ENCODE measurements around the gene ACER2.

ACER2 gene

DNA sequence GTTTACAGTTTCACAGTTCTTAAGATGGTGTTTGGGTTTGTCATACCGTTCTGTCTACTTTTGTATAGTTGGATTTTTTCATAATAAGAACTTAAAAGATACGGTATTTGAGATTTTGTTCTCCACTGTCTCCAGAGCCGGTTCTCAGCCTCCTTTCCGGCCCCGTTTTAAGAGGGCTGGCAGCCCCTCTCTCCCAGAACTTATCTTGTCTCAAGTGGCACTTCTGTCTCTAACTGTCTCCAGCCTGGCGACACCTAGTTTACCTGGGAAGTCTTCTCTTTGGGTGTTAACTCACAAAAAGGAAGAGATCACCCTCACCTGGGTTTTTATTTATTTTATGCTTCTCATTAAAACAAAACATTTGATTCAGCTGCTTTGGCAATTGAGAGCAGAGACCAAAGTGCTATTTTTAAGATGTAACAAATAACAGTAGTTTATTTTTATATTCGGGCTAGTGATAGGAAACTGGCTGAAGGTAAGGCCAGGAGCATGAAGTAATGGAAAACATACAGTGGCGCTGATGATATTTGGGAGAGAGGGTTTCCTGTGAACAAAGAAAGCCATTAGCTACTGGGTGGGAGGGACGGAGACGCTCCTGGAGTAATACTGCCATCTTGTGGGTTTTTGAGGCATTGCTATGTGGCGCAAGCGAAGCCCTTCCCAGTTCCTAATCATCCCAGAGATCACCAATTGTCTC, 48.3 kb downstream of the ACER2 start:
- DNase-seq, result peak; percentile 47 to 73

DNA sequence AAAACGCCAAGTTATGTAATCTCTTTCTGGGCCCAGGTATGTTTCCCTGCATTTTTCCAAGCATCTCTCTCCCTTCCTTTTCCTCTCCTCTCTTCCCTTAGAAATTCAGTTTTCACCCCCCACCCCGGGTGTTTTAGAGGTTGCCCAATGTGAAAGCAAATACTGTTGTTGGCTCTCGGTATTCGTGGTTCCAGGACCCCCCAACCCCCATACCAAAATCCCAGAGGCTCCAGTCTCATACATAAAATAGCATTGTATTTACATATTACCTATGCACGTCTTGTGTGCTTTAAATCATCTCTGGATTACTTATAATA, 48.8 kb downstream of the ACER2 start:
- DNase-seq, result no peak

DNA sequence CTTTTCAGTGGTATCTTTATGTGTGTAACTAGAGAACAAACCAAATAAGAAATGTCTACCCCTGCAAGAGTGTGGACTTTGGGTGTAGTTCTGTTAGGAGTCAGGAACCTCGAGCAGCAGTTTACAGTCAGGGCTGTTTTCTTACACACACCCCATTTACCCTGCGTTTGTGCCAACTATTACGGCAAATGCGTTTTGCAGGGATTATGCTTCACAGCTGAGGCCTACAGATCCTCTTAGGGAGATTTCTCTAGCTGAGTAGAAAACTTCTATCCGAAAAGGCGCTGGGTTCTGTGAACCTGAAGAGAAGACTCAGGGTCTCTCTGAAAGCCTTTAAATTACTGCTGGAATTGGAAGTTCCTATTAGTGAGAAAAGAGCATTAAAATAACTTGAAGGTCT, 51.4 kb downstream of the ACER2 start:
- DNase-seq, result no peak

DNA sequence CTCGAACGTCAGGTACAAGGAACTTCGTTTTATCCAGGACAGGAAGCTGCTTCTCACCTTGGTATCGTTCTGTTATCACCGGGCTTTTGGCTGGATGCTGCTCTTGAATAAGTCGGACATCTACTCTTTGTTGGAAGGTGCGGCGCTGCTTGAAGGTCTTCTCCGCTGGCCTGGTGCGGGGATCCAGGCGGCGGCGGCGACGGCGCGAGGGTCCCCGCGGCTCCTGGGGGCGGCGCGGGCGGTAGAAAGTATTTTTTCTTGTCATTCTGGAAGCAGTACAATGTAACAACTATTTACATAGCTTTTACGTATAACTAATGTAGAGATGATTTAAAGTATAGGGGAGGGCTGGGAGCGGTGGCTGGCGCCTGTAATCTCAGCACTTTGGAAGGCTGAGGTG, 52.3 kb downstream of the ACER2 start:
- no peak for DNase-seq

DNA sequence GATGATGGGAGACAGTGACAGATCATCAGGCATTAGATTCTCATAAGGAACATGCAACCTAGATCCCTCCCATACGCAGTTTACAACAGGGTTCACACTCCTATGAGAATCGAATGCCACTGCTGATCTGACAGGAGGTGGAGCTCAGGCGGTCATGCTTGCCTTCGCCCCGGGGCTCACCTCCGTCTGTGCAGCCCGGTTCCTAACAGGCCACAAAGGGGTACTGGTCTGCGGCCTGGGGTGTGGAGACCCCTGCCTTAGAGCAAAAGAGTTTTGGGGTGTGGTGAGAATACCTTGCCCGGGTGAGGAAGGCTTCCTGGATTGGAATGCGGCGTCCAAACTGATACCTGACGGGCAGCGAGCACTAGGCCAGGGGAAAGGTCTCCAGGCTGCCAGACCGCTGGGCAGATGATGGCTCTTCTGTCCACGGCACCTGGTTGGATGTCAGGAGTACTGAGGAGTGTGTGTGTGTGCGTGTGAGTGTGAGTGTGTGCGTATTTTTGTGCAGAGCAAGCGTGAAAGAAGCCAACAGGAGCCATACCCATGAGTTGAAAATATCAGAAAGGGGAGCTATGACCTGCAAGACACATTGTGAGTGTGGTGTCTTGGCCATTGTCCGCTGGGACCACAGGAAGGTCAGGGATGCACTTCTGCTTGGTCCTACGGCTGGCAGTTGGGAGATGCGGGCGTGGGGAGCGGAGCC, 55.4 kb downstream of the ACER2 start:
- DNase-seq, result no peak

DNA sequence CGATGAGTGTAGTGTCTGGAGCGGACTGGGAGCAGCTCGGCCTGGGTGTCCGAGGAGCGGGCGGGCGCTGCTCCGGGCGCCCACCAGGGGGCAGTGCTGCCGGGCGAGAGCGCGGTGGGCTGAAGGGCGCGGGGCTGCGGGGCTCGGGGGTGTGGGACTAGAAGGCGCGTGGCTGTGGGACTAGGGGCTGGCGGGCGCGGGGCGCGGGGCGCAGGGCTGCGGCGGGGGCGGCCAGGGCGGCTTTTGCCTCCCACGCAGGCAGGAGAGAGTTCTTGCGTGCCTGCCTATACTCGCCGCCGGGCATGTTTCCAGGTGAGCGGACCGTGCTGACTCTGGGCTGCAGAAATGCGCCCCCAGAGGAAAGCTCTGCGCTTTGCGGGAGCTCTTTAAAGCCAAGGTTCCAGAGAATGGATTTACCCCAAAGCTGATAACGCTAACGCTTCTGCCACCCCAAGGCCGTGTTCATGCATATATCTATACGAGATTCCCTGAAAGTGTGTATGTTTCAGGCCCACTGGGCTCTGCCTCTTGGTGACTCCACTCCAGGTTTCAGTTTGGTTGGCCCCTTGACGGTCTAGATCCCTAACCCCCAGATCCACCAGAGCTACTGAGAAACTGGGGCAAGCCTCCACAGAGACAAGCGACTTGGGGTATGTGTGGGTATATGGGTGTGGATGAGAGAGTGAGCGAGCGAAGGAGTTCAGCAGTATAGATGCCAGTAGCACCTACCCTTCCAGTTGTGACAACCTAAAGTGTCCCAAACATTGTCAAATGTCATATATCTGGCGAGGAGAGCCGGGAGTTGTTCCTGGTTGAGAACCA, 56.2 kb downstream of the ACER2 start:
- DNase-seq, result peak; percentile 37 to 79

DNA sequence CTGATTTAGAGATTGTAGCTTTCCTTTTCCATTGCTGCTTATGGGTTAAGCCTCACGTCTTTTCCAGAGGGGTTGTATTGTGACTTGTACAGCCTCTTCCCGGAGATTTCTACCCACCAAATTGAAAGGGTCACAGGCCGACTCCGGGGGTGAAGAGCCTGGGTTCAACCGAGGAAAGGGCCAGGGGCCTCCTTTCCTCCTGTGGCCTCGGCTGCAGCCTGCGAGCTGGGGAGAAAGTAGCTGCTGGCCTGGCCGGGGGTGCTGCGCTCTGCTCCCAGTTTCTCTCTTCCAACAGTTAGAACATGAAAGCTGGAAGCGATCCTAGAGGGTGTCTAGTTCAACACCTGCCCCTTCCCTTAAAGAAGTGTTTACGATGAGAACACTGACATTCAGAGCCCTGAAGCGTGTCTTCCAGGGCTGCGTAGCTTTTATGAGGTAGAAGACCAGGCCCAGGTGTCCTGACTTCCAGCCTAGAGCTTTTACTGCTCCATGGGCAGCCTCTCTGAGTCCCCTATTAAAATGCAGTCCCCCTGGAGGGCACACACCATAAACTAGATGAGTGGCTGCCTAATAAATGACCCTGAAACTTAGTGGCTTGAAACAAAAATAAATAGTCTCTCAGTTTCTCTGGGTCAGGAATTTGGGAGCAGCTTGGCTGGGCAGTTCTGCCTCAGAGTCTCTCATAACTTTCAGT, 56.9 kb downstream of the ACER2 start:
- no peak for DNase-seq

DNA sequence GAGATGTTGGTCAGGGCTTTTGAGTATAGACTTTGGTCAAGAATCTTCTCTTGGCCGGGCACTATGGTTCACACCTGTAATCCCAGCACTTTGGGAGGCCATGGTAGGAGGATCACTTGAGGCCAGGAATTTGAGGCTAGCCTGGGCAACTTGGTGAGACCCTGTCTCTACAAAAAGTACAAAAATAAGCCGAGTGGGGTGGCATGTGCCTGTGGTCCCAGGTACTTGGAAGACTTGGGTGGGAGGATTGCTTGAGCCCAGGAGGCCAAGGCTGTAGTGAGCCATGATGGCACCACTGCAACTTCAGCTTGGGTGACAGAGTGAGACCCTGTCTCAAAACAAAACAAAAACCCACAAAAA, 57.5 kb downstream of the ACER2 start:
- no peak for DNase-seq

DNA sequence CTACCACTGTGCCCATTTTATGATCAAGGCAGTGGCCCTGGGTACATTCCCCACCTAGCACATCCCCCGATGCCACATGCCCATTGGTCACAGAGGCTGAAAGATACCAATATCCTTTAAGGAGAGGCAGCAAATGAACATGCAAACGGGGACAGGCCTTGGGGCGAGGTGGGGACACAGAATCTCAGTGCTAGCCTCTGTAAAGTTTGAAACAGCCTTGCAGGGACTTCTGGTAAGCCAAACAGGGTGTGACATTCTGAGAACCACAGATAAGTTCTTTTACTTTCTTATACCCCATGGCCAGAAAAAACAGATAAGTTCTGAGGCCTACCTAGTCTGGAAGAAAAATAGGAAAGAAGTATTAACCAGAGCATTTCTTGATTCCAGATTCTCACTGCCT, 60.5 kb downstream of the ACER2 start:
- DNase-seq, result no peak

DNA sequence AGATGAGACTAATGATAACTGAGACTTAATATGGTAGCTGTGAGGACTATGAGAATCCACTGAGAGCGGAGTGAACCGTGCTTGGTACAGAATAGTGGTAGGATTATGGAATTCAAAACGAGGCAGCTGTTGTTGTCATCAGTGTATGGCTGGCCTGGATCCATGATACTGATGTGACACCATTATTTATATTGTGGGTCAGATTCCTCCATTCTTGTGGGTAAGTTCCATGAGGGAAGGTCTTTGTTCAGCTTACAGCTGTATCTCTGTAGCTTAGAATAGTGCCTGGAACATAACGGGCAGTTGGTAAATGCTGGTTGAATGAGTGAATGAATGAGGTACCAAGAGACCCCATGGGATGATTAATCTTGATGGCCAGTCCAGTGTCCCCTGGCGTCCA, 61.8 kb downstream of the ACER2 start:
- no peak for DNase-seq

DNA sequence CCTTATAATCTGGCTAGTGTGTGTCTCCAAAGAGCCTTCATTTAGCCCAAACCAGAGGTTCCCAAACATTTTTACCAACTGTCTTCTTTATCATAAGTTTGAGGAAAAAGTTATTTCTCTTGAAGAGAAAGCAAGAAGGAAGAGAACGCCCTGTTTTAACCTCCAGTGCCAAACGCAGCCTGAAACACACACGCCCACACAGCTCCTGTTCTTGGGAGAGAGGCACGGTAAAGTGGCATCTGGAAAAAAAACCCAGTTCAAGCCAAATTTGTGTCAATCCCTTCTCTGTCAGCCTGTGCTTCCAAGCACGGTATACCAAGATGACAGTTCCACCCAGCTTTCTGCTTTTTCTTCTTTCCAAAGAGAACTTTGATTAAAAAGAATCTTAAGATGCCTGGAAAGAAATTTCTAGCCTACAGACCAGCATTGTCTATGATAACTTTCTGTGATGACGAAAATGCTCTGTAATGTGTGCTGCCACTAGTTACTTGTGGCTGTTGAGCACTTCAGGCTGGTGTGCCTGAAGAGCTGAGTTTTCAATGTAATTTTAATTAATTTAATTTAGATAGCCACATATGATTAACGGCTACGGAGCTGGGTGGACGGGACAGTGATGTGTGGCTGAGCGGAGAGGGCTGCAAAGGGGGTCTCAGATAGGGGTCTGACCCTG, 62.3 kb downstream of the ACER2 start:
- no peak for DNase-seq

DNA sequence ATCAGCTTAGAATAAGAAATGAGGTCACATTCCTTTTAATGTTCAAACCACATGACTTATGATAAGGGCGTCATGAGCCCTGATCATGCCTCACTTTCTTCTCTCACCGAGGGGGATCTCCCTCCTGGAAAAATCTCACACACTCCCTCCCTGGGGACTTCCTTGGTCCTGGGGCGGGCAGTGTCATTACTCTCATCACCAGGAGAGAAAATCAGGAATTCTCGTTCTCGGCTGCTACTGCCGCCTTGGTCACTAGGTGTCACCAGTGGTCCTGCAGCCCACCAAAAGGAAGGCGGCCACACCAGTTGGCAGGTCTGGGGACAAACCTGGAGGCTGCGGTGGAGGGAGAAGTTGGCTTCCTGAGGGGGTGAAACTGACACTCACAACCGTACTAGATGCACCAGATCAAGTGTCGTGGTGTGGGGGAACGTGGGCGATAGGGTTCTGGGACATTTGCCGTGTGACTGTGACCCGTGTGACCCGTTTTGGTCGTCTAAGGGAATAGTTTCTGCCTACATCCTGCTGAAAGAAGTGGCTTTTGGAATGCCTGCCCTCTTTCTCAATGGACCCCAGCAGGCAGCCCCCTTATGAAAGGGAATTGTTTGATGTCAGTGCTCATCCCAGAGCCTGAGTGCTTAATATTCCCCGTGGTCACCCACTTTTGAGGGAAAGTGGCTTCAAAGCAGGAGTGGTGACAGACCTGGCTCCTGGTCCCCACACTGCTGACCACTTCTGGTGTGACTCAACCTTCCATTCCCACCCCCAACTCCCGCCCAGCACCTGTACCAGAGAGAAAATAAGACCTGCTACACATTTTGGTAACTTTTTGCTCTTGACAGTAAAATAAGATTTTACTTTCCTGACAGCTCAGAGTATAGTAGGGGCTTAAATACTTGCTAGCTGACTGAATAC, 63.2 kb downstream of the ACER2 start:
- DNase-seq, result peak in 1 of 2 experiments; percentile 62

DNA sequence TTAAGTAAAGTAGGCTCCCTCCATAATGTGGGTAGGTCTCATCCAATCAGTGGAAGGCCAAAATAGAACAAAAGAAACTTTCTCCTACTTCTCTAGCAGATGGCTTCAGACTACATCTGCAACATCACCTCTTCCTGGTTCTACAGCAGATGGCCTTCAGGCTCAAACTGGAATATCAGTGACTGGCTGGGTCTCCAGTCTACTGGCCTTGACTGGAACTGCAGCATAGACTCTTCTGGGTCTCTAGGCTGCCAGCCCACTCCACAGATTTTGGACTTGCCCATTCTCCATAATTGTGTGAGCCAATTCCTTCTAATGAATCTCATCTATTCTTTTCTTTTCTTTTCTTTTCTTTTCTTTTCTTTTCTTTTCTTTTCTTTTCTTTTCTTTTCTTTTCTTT, 64.8 kb downstream of the ACER2 start:
- DNase-seq, result no peak

DNA sequence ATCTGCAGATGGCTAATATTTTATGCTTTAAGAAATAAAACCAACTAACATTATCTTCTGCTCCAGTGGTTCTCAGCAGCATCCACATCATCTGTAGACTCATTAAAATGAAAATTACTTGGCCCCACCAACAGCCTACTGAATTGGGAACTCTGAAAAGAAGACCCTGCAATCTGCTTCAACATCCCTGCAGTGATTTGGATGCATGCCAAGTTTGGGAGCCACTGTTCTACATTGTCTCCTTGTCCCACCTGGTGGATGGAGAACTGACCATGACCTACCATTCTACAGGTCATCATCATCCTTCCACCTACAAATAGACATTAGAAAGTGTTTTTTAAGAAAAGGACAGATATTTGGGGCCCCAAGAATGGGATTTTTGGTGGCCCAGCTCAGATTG, 71.1 kb downstream of the ACER2 start:
- no peak for DNase-seq

DNA sequence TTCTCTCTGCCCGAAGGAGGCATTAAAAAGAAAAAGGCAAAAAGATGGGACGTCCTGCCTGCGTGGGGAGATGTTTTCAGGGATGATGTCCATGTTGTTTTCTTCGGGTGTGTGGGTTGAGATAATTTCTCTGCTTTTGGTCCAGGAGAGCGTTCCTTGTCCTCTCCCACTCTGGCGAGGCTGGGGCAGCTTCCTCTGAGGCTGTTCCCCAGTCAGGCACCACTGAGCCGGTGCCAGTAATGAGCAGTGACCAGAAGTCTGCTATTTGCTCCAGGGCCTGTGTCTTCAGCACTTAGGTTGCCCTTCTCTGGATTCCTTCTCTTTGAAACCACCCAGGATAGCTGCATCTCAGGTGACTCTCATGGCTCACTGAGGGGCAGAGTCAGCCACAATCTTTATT, 71.5 kb downstream of the ACER2 start:
- DNase-seq, result no peak

DNA sequence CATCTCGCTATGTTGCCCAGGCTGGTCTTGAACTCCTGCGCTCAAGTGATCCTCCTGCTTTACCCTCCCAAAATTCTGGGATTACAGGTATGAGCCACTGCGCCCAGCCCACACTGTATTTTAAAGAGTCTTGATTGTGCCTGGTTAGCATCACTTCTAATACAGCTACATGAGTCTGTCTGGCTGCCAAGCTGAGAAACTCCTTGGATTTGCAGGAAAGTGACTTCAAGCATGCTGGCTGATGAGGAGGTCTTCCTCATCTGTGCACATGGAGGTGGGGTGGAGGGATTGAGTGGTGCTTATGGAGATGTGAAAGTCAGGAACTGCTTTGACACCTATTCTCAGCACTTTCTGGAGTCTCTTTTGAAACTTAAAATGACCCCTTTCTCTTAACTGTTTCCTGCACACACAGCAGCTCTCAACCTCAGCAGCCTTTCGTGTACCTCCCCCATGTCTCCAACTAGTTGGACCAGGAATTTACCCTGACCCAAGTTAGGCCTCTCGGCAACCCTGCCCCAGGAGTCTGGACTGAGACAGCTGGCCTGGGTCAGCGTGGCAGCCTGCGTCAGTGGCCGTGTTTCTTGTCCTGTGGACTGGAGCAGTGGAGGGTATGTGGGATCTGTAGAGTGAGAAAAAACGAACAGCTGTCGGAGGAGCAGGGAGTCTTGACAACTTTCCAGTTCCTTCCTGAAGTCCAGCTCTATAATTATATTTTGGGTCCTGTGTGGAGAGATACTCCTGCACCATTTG, 72.5 kb downstream of the ACER2 start:
- no peak for DNase-seq

DNA sequence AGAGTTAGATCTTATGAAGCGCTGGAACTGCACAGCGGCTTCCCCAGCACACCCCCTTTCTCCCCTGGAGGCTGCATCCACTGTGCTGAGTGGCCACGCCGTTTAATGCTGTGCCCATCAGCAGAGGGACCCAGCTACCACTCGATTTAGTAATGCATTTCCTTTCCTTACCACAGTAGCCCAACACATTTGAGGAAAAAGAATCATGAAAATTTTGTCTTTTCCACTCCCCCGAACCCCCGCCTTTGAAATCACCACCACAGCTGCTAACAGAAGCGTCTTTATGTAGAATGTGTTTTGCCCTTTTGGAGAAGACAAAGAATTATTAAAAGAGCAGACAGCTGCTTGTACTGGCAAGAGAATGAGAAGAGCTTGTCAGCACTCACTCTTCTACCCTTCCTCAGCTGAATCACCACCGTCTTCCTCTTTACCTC, 73.2 kb downstream of the ACER2 start:
- DNase-seq, result no peak

DNA sequence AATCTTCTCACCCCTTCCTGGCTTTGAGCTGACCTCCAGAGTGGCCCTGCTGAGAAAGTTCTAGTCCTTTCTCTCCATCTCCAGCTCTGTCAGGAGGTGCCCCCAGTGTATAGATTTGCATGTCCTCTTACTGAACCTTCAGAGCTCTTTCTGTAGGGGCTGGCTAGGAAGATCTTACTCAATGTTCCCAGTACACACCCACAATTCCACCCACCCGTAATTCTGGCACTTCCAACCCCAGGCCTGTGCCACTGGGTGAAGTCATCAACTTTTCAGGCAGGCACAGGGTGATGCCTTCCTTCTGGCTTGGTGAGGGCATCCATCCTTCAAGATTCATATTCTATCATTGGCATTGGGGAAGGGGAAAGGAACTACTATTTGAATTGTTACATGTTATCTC, 75.9 kb downstream of the ACER2 start:
- no peak for DNase-seq

DNA sequence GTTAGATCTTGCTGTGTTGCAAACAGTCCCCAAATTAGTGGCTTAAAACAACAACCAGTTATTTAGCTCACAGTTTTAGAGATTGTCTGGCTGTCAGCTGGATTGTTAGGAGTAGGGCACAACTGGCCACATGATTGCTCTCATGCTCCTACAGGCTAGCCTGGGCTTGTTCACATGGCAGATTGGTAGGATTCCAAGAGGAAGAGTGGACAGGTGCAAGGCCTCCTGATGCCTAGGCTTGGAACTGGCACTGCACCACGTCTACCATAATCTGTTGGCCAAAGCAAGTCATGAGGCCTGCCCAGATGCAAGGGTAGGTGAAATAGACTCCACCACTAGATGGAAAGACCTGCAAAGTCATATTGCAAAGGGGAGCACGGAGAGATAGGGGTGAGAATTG, 76.4 kb downstream of the ACER2 start:
- DNase-seq, result peak in 1 of 2 experiments; percentile 19

DNA sequence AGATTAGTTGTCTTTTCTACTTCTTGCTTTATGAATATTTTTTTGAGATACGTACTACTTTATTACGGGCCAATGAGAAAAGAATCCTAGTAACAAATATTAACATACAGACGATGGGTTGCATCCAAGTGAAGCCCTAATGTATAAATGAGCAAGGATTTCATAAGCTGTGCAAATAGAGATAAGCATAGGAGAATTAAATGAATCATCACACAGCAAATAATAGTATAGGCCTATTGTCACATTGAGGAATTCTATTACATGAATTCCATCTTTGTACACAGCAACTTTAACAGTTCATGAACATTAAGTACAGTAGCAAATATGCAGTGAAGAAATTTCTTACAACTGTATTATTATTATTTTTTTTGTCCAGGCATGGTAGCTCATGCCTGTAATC, 78.0 kb downstream of the ACER2 start:
- DNase-seq, result no peak

DNA sequence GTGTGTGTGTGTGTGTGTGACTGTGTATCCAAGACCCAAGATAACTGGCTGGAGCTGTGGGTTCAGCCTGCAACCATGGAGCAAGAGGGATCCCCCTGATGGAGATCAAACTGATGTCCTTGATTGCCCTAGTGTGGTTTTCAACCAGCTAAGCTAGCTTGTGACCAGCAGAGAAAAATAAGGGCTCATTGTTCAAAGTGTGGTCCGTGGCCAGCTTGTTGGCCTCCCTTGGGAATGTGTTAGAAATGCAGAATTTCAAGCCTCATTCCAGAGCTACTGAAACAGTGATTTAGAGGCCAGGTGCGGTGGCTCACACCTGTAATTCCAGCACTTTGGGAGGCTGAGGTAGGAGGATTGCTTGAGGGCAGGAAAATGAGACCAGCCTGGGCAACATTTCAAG, 79.9 kb downstream of the ACER2 start:
- no peak for DNase-seq
